K562 (cell line): ENCODE measurements around the gene LINGO3. TPM values are rescaled to one million over a fixed set of nuclear protein-coding genes. Genes with fewer than 3 reads are reported as not detected.

ENCODE experiments used
- ATAC-seq: fragments of 200-7000 bp; cut with Tn5 transposase; 3 replicates; pipeline ENCODE4 v1.9.1; 2020; ENCODE audit warnings: moderate library complexity
- BruUV-seq: library from RNA; stranded (reverse); fragments of 400-500 nt; replicated peaks from 2 replicates; lab custom pipeline; 2021; lab: Mats Ljungman, UMichigan
- CTCF ChIA-PET: fragments of 300-600 bp; formaldehyde crosslinking; extraction: SDS; loops from one replicate; lab custom pipeline; 2021; ENCODE audit warnings: low intra/inter-chr PET ratio; lab: Yijun Ruan, JAX
- POLR2A ChIA-PET: fragments of 300-600, 350-650 bp; sonication (Branson Sonifier 250); formaldehyde crosslinking; extraction: SDS; loops from one replicate; lab custom pipeline; 2021; ENCODE audit warnings: antibody characterized with exemption, inconsistent platforms; lab: Yijun Ruan, JAX
- DNase-seq, 4 experiments: peaks; one replicate each; pipeline versions ENCODE4 v3.0.0 to v3.0.0-alpha.2; 2011 to 2018; ENCODE audit warnings: low spot score in 3 of 4, mixed read lengths in 3 of 4; ENCODE audit errors: extremely low read depth in 1 of 4
- FAIRE-seq: peaks from 2 replicates; lab custom pipeline; 2011; peaks lifted over from hg19 to GRCh38; lab: Jason Lieb, UNC
- H2AFZ ChIP-seq: 2 replicates; pipeline ENCODE4 v1.6.0; 2011; ENCODE audit warnings: low read depth, low read length, control low read depth, inconsistent platforms
- H3K27ac ChIP-seq: fragments of 200-600 bp; 3 replicates; pipeline ENCODE4 v1.8.0; 2011; ENCODE audit warnings: low read depth, mild to moderate bottlenecking, control low read depth, inconsistent platforms, low read length, moderate library complexity, mixed read lengths; ENCODE audit errors: extremely low read depth
- H3K27me3 ChIP-seq, 2 experiments: fragments of 300-600 bp in 1 of 2; 2 replicates in 1 of 2; 3 replicates in 1 of 2; pipeline versions ENCODE4 v1.6.0 to v1.8.0; 2011; ENCODE audit warnings: inconsistent platforms in 2 of 2, low read length in 2 of 2, mild to moderate bottlenecking in 1 of 2, mixed read lengths in 1 of 2, moderate library complexity in 1 of 2; ENCODE audit not compliant: control insufficient read depth in 2 of 2, insufficient read depth in 2 of 2
- H3K36me3 ChIP-seq: fragments of 300-600 bp; 3 replicates; pipeline ENCODE4 v1.8.0; 2011; ENCODE audit warnings: mild to moderate bottlenecking, low read length, inconsistent platforms; ENCODE audit not compliant: control insufficient read depth, insufficient read depth
- H3K4me1 ChIP-seq, 2 experiments: fragments of 200-600 bp in 1 of 2; replicated peaks in 1 of 2; 2 replicates in 1 of 2; 3 replicates in 1 of 2; pipeline versions ENCODE4 v1.5.1 to v1.8.0; 2011; ENCODE audit warnings: inconsistent platforms in 2 of 2, low read length in 2 of 2, mild to moderate bottlenecking in 1 of 2, mixed read lengths in 1 of 2, moderate library complexity in 1 of 2; ENCODE audit not compliant: control insufficient read depth in 2 of 2, insufficient read depth in 2 of 2
- H3K4me2 ChIP-seq: 2 replicates; pipeline ENCODE4 v1.6.1; 2011; ENCODE audit warnings: low read length, control low read depth, inconsistent platforms, mixed read lengths; ENCODE audit not compliant: insufficient read depth
- H3K4me3 ChIP-seq: fragments of 200-600 bp; sonication (generic), shearing (Covaris generic); 2 replicates; pipeline ENCODE4 v1.5.1; 2016; ENCODE audit warnings: control low read depth, inconsistent platforms
- H3K79me2 ChIP-seq: fragments of 200-600 bp; 3 replicates; pipeline ENCODE4 v1.8.0; 2011; ENCODE audit warnings: low read length, inconsistent platforms; ENCODE audit not compliant: control insufficient read depth, insufficient read depth
- H3K9ac ChIP-seq, 2 experiments: 2 replicates each; pipeline versions ENCODE4 v1.6.0 to v1.6.1; 2011; ENCODE audit warnings: low read depth in 2 of 2, low read length in 2 of 2, control low read depth in 1 of 2, inconsistent platforms in 1 of 2, mild to moderate bottlenecking in 1 of 2, mixed read lengths in 1 of 2; ENCODE audit not compliant: insufficient read depth in 1 of 2
- H3K9me1 ChIP-seq: one replicate; pipeline ENCODE4 v1.6.0; 2011; ENCODE audit warnings: inconsistent platforms, mild to moderate bottlenecking, low read length, moderate library complexity; ENCODE audit not compliant: control insufficient read depth, insufficient read depth
- H3K9me3 ChIP-seq: replicated peaks from 2 replicates; pipeline ENCODE4 v1.5.1; 2011; ENCODE audit warnings: low read depth, low read length, inconsistent platforms; ENCODE audit not compliant: control insufficient read depth, insufficient read depth
- H4K20me1 ChIP-seq: replicated peaks from 2 replicates; pipeline ENCODE4 v1.6.1; 2011; ENCODE audit warnings: low read length, inconsistent platforms, mixed read lengths; ENCODE audit not compliant: control insufficient read depth, insufficient read depth
- CREM ChIP-seq: IDR thresholded peaks from 2 replicates; pipeline ENCODE4 v1.6.1; 2014; ENCODE audit warnings: antibody characterized with exemption, low read depth
- CXXC5 ChIP-seq: fragments of 250-450 bp; sonication (Bioruptor Pico); IDR thresholded peaks from 2 replicates; pipeline ENCODE4 v1.8.0; 2022; ENCODE audit warnings: inconsistent platforms, mild to moderate bottlenecking, moderate library complexity
- GTF2F1 ChIP-seq: IDR thresholded peaks from 2 replicates; pipeline ENCODE4 v1.6.1; 2011; ENCODE audit warnings: low read depth, low read length, improper control_type of control experiment
- HCFC1 ChIP-seq: IDR thresholded peaks from 2 replicates; pipeline ENCODE4 v1.6.1; 2012; ENCODE audit warnings: low read depth, low read length, improper control_type of control experiment
- KAT2B ChIP-seq: IDR thresholded peaks from one replicate; pipeline ENCODE4 v1.6.1; 2012; ENCODE audit warnings: low read depth, mild to moderate bottlenecking, control low read depth, inconsistent platforms, low read length, moderate library complexity
- KLF16 ChIP-seq: IDR thresholded peaks from 2 replicates; pipeline ENCODE4 v1.6.1; 2016; ENCODE audit warnings: antibody characterized with exemption
- MCM5 ChIP-seq: fragments of 450-650 bp; IDR thresholded peaks from 2 replicates; pipeline ENCODE4 v1.6.1; 2016; ENCODE audit warnings: low read depth
- RNF2 ChIP-seq: sonication (generic); IDR thresholded peaks from 2 replicates; pipeline ENCODE4 v1.6.1; 2016
- SMARCE1 ChIP-seq: fragments of 450-650 bp; IDR thresholded peaks from 2 replicates; pipeline ENCODE4 v1.7.1; 2016; ENCODE audit warnings: mild to moderate bottlenecking
- TCFL5 ChIP-seq: fragments of 250-450 bp; sonication (Bioruptor Pico); conservative IDR thresholded peaks from 2 replicates; pipeline ENCODE4 v1.6.1; 2021; ENCODE audit warnings: mild to moderate bottlenecking, moderate library complexity, matching md5 sums
- TEAD4 ChIP-seq, 2 experiments: sonication (generic) in 1 of 2; formaldehyde crosslinking in 1 of 2; IDR thresholded peaks; 2 replicates each; pipeline versions ENCODE4 v1.6.1 to v1.8.0; 2012 to 2022; ENCODE audit warnings: borderline replicate concordance in 1 of 2, inconsistent platforms in 1 of 2, low read length in 1 of 2, mild to moderate bottlenecking in 1 of 2, missing genetic modification reagents in 1 of 2
- WGBS: fragments of 100-300 bp; shearing (Covaris generic); methylation state at CpG from one replicate; pipeline ENCODE4 v1.1.6; 2016; ENCODE audit warnings: low coverage, mixed read lengths; ENCODE audit not compliant: insufficient coverage; ENCODE audit errors: missing lambda C conversion rate; 5-methylcytosine and 5-hydroxymethylcytosine counted together
- in situ Hi-C: fragments of 300-500 bp; cut with MboI; formaldehyde crosslinking; loops from 4 replicates; pipeline ENCODE4 v1.15.0; 2018; ENCODE audit warnings: inconsistent platforms, mixed read lengths
- intact Hi-C: fragments of 100-400 bp; cut with micrococcal nuclease; formaldehyde crosslinking; loops from 2 replicates; pipeline ENCODE4 v1.14.2; 2022
- polyA plus RNA-seq, 8 experiments: library from polyadenylated mRNA; depleted of rRNA in 4 of 8; stranded (reverse) in 5 of 8; unstranded in 3 of 8; fragments of >200 nt; fragmentation: Nextera tagmentation in 2 of 8; fragmentation: Illumina TruSeq in 1 of 8; extraction: Ambion mirVana in 2 of 8; extraction: Trizol in 1 of 8; gene quantifications; 2 replicates each; pipeline versions ENCODE4 v1.2.1 to v1.2.3, GENCODE V29; 2011 to 2014; ENCODE audit warnings: inconsistent platforms in 1 of 8, missing spikeins in 1 of 8
- total RNA-seq, 7 experiments: library from RNA; depleted of rRNA in 6 of 7; stranded (reverse); fragments of >200 nt in 6 of 7; fragmentation: Illumina TruSeq in 2 of 7; extraction: Trizol in 2 of 7; gene quantifications; 2 replicates each; pipeline versions ENCODE4 v1.2.1 to v1.2.3, GENCODE V29; 2011 to 2021; ENCODE audit warnings: low replicate concordance in 1 of 7
- TF ChIP-seq, protein P1 (sequence below): sonication (generic); formaldehyde crosslinking; IDR thresholded peaks from 2 replicates; pipeline ENCODE4 v1.8.0; 2022; ENCODE audit warnings: mild to moderate bottlenecking, missing genetic modification reagents
- TF ChIP-seq, protein P2 (sequence below), 2 experiments: fragments of 250-450 bp in 1 of 2; fragments of 450-650 bp in 1 of 2; sonication (Bioruptor Pico) in 1 of 2; IDR thresholded peaks; 2 replicates each; pipeline versions ENCODE4 v1.6.1 to v1.8.0; 2016 to 2021; ENCODE audit warnings: mild to moderate bottlenecking in 2 of 2, moderate library complexity in 2 of 2, missing compliant biosample characterization in 1 of 2, missing genetic modification characterization in 1 of 2
- TF ChIP-seq, protein P3 (sequence below): fragments of 250-450 bp; sonication (Bioruptor Pico); IDR thresholded peaks from 2 replicates; pipeline ENCODE4 v1.5.0; 2022; ENCODE audit warnings: mild to moderate bottlenecking

Gene LINGO3
- total and polyA plus RNA-seq, 9 of the 15 experiments (the other 6 are each of a cell fraction or from before 2014, with no cell fraction given), result 0.03 to 0.05 (median 0.03) TPM; not detected in 6

DNA sequence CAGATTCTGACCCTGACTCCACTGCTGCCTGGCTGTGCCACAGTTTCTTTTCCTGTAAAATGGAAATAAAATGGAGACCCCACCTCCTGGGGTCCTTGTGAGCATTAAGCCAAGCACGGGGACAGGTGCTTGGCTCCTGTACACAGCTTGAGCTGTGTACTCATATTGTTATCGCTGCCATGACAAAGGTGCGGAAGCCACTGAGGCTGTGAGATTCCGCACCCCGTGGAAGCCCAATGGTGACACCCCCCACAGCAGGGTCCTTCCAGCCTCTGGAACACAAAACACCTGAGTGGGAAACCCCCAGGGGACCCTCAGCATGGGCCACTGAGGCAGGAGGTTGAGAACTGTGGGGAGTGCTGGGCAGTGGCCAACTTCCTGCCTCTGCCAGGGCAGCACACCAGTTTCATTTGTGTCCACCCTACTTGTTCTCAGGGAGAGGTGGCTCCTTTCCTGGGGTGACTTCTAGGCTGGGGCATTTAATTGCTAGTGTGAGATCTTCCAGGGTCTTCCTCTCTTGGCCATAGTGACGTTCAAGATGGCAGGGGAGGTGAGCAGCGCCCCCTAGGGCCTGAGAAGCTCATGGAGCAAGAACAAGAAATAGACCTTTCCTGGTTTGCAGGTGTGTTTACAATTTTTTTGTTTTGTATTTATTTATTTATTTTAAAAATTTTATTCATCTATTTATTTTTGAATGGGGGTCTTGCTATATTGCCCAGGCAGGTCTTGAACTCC is 46.3 kb downstream of the LINGO3 start:
- H3K9me3 ChIP-seq, result no peaks in the 10 kb centered on the region
- POLR2A ChIA-PET, result interaction anchor here (0.6 to 6.7 kb wide), 6 partner anchors 8 to 112 kb away, joined by 3 to 52 read pairs (median 4); partner anchors contain the start of gene AMH
- intact Hi-C loops (loop anchor here (2.0 to 10.0 kb wide), 2 partner anchors 25 to 97 kb away; partner anchors contain the start of genes DOT1L, PLEKHJ1 and SF3A2), in situ Hi-C loops (no loop called here)
- peak overlapping the region in 1 of 2 experiments; percentile 49; a peak in 1 of 4 replicates for H3K9ac ChIP-seq
- H3K36me3 ChIP-seq, result no peaks in the 10 kb centered on the region
- ATAC-seq (peak; percentile 28; the same call in 2 of the 3 replicates), DNase-seq (peak in 3 of 4 experiments; percentile 44 to 79 (median 63)), FAIRE-seq (peak; percentile 65)
- H3K4me2 ChIP-seq, result no peak overlapping the region
- no peak overlapping the region for H3K4me3 ChIP-seq
- no peaks in the 10 kb centered on the region for H3K27me3 ChIP-seq
- H3K79me2 ChIP-seq, result no peaks in the 10 kb centered on the region
- CTCF ChIA-PET, result no interaction called here
- H3K4me1 ChIP-seq, result peaks cover 21 to 51% of the 10 kb centered on the region in 2 experiments
- WGBS, result 59% methylated on average over 6 of the region's 7 CpGs
- H2AFZ ChIP-seq, result peak overlapping the region; percentile 72
- BruUV-seq, result no TSS peak
- H4K20me1 ChIP-seq, result no peaks in the 10 kb centered on the region
- H3K9me1 ChIP-seq, result no peaks in the 10 kb centered on the region
- H3K27ac ChIP-seq, result no peak overlapping the region; the same call in 2 of the 3 replicates
- TF ChIP-seq, protein P1, sequence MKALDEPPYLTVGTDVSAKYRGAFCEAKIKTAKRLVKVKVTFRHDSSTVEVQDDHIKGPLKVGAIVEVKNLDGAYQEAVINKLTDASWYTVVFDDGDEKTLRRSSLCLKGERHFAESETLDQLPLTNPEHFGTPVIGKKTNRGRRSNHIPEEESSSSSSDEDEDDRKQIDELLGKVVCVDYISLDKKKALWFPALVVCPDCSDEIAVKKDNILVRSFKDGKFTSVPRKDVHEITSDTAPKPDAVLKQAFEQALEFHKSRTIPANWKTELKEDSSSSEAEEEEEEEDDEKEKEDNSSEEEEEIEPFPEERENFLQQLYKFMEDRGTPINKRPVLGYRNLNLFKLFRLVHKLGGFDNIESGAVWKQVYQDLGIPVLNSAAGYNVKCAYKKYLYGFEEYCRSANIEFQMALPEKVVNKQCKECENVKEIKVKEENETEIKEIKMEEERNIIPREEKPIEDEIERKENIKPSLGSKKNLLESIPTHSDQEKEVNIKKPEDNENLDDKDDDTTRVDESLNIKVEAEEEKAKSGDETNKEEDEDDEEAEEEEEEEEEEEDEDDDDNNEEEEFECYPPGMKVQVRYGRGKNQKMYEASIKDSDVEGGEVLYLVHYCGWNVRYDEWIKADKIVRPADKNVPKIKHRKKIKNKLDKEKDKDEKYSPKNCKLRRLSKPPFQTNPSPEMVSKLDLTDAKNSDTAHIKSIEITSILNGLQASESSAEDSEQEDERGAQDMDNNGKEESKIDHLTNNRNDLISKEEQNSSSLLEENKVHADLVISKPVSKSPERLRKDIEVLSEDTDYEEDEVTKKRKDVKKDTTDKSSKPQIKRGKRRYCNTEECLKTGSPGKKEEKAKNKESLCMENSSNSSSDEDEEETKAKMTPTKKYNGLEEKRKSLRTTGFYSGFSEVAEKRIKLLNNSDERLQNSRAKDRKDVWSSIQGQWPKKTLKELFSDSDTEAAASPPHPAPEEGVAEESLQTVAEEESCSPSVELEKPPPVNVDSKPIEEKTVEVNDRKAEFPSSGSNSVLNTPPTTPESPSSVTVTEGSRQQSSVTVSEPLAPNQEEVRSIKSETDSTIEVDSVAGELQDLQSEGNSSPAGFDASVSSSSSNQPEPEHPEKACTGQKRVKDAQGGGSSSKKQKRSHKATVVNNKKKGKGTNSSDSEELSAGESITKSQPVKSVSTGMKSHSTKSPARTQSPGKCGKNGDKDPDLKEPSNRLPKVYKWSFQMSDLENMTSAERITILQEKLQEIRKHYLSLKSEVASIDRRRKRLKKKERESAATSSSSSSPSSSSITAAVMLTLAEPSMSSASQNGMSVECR (CRISPR knock-in tag), result peak; percentile 54; the same call in 1 of the 2 replicates
- TF ChIP-seq TCFL5 (CRISPR knock-in tag), result no peak
- TF ChIP-seq HCFC1, result no peak
- TF ChIP-seq MCM5, result no peak
- no peak for TF ChIP-seq KAT2B
- TF ChIP-seq SMARCE1, result no peak
- TF ChIP-seq, protein P2, sequence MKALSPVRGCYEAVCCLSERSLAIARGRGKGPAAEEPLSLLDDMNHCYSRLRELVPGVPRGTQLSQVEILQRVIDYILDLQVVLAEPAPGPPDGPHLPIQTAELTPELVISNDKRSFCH (CRISPR knock-in tag; IDR thresholded peaks at IDR 0.05), result no peak
- TF ChIP-seq, protein P2 (tag; IDR thresholded peaks at IDR 0.05), result peak; percentile 18; the same call in 1 of the 2 replicates
- TF ChIP-seq TEAD4 (IDR thresholded peaks at IDR 0.05; ENCODE audit: low read length), result no peak
- 0 out of 2 replicates have a peak, but pooled peaks have one; percentile 21 for TF ChIP-seq TEAD4 (CRISPR knock-in tag; IDR thresholded peaks at IDR 0.05; ENCODE audit: borderline replicate concordance)
- 0 out of 2 replicates have a peak, but pooled peaks have one; percentile 40 for TF ChIP-seq CREM
- 0 out of 2 replicates have a peak, but pooled peaks have one; percentile 7 for TF ChIP-seq KLF16
- no peak for TF ChIP-seq GTF2F1
- no peak for TF ChIP-seq RNF2
- TF ChIP-seq CXXC5 (CRISPR knock-in tag), result peak; percentile 39
- TF ChIP-seq, protein P3, sequence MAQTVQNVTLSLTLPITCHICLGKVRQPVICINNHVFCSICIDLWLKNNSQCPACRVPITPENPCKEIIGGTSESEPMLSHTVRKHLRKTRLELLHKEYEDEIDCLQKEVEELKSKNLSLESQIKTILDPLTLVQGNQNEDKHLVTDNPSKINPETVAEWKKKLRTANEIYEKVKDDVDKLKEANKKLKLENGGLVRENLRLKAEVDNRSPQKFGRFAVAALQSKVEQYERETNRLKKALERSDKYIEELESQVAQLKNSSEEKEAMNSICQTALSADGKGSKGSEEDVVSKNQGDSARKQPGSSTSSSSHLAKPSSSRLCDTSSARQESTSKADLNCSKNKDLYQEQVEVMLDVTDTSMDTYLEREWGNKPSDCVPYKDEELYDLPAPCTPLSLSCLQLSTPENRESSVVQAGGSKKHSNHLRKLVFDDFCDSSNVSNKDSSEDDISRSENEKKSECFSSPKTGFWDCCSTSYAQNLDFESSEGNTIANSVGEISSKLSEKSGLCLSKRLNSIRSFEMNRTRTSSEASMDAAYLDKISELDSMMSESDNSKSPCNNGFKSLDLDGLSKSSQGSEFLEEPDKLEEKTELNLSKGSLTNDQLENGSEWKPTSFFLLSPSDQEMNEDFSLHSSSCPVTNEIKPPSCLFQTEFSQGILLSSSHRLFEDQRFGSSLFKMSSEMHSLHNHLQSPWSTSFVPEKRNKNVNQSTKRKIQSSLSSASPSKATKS (CRISPR knock-in tag), result no peak
